ENCODE measurements around the gene PSMB7. TPM values are rescaled to one million over a fixed set of nuclear protein-coding genes. Genes with fewer than 3 reads are reported as not detected.

PSMB7 gene
- total and polyA plus RNA-seq, 2 of the 4 experiments (the other 2 are of a cell fraction) = 340 to 430 TPM

GRCh38 chr9:124375726-124376125 lies 39.5 kb downstream of the PSMB7 start:
- ATAC-seq (ENCODE audit: low read depth) (no peak), DNase-seq (no peak)
- H3K23ac ChIP-seq (ENCODE audit: low read depth, low read length) = no peak overlapping the region
- peaks cover 58 to 87% of the 10 kb centered on the region in 2 experiments for H3K79me1 ChIP-seq (ENCODE audit: low read depth in 1 of 2, low read length in 2 of 2)
- no peak overlapping the region for H4K5ac ChIP-seq (ENCODE audit: low read depth, low read length)
- no peak overlapping the region for H3K56ac ChIP-seq (ENCODE audit: extremely low read depth, insufficient read depth, low read length)
- H2AFZ ChIP-seq (replicated peaks; ENCODE audit: low read length, poor library complexity) = no peak overlapping the region
- no peak overlapping the region for H2BK120ac ChIP-seq (ENCODE audit: low read depth, low read length)
- H4K20me1 ChIP-seq (ENCODE audit: insufficient read depth, low read length) = peaks cover 45% of the 10 kb centered on the region
- H3K9me1 ChIP-seq (ENCODE audit: insufficient read depth, low read length) = peaks cover 5% of the 10 kb centered on the region; the same call in 1 of the 2 replicates
- H3K9me3 ChIP-seq (ENCODE audit: control insufficient read depth, insufficient read depth, low read length) = no peaks in the 10 kb centered on the region
- H3K4me2 ChIP-seq (ENCODE audit: low read depth, low read length) = no peak overlapping the region
- H2AK9ac ChIP-seq (replicated peaks; ENCODE audit: low read depth, low read length, poor library complexity) = no peak overlapping the region
- dilution Hi-C loops (cut with HindIII; ENCODE audit: low sequenced_read_pairs, unreplicated experiment) = no loop called here
- H3K4me1 ChIP-seq (ENCODE audit: control insufficient read depth, insufficient read depth, low read length) = peaks cover 7% of the 10 kb centered on the region
- no TSS peak for BruUV-seq (replicated peaks)
- no peak overlapping the region for H4K91ac ChIP-seq (ENCODE audit: insufficient read depth, low read depth, low read length)
- no peak overlapping the region for H4K8ac ChIP-seq (ENCODE audit: low read depth in 2 of 2, low read length in 2 of 2)
- H3K18ac ChIP-seq (ENCODE audit: low read depth, low read length) = no peak overlapping the region
- TF ChIP-seq MAZ (IDR thresholded peaks at IDR 0.05; ENCODE audit: borderline replicate concordance, low read depth, low read length) (no peak), BHLHE40 (IDR thresholded peaks at IDR 0.05; ENCODE audit: low read depth, low read length) (no peak), RAD21 (IDR thresholded peaks at IDR 0.05; ENCODE audit: low read length) (no peak), MXI1 (IDR thresholded peaks at IDR 0.05; ENCODE audit: borderline replicate concordance, low read depth, low read length) (no peak), RCOR1 (IDR thresholded peaks at IDR 0.05; ENCODE audit: insufficient replicate concordance, low read length) (no peak), MAFK (IDR thresholded peaks at IDR 0.05; ENCODE audit: low read depth, low read length) (no peak), CEBPB (IDR thresholded peaks at IDR 0.05; ENCODE audit: low read depth, low read length) (no peak), CHD1 (IDR thresholded peaks at IDR 0.05; ENCODE audit: low read depth, low read length) (no peak), FOS (IDR thresholded peaks at IDR 0.05; ENCODE audit: low read depth, low read length) (no peak), POLR2A (IDR thresholded peaks at IDR 0.05; ENCODE audit: low read depth, low read length) (no peak)
- TF ChIP-seq, protein P1, sequence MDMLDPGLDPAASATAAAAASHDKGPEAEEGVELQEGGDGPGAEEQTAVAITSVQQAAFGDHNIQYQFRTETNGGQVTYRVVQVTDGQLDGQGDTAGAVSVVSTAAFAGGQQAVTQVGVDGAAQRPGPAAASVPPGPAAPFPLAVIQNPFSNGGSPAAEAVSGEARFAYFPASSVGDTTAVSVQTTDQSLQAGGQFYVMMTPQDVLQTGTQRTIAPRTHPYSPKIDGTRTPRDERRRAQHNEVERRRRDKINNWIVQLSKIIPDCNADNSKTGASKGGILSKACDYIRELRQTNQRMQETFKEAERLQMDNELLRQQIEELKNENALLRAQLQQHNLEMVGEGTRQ (IDR thresholded peaks at IDR 0.05; ENCODE audit: low read depth, low read length) = no peak
- no peak overlapping the region for H2BK5ac ChIP-seq (ENCODE audit: low read depth, low read length, poor library complexity, severe bottlenecking)
- H2BK15ac ChIP-seq (ENCODE audit: low read depth, low read length) = no peak overlapping the region
- WGBS, 2 experiments (ENCODE audit: extremely low coverage in 2 of 2, insufficient read length in 1 of 2) = 86% methylated on average over 5 of the region's 9 CpGs; no CpG with 5 or more reads in 1 of the 2 experiments
- H3K36me3 ChIP-seq (ENCODE audit: control insufficient read depth, insufficient read depth, low read length) = peaks cover 19% of the 10 kb centered on the region
- no peak overlapping the region for H3K27ac ChIP-seq (ENCODE audit: insufficient read depth, low read length)
- ChIA-PET CTCF (interaction anchor here (0.5 to 1.1 kb wide), 3 partner anchors 15 to 1467 kb away, joined by 3 read pairs; no protein-coding TSS in a partner anchor), POLR2A (ENCODE audit: unreplicated experiment) (no interaction called here)
- H3K4ac ChIP-seq (ENCODE audit: low read depth, low read length) = no peak overlapping the region
- no peak overlapping the region for H3K9ac ChIP-seq (ENCODE audit: low read depth, low read length)
- in situ Hi-C loops (cut with MboI; ENCODE audit: low sequenced_read_pairs) = no loop called here
- H2AK5ac ChIP-seq (ENCODE audit: low read depth, low read length) = no peak overlapping the region
- H3K4me3 ChIP-seq (ENCODE audit: insufficient read depth, low read depth, low read length) = no peak overlapping the region
- no peaks in the 10 kb centered on the region for H3K27me3 ChIP-seq (ENCODE audit: control insufficient read depth, insufficient read depth, low read length)
- intact Hi-C loops (cut with micrococcal nuclease) = loop anchor here (2.0 kb wide), 1 partner anchor 15 kb away; no protein-coding TSS in a partner anchor
- H2BK20ac ChIP-seq (ENCODE audit: low read depth, low read length) = no peak overlapping the region
- no peak overlapping the region for H3K14ac ChIP-seq (replicated peaks; ENCODE audit: low read depth, low read length)
